ENCODE data around the gene FYN.

DNA sequence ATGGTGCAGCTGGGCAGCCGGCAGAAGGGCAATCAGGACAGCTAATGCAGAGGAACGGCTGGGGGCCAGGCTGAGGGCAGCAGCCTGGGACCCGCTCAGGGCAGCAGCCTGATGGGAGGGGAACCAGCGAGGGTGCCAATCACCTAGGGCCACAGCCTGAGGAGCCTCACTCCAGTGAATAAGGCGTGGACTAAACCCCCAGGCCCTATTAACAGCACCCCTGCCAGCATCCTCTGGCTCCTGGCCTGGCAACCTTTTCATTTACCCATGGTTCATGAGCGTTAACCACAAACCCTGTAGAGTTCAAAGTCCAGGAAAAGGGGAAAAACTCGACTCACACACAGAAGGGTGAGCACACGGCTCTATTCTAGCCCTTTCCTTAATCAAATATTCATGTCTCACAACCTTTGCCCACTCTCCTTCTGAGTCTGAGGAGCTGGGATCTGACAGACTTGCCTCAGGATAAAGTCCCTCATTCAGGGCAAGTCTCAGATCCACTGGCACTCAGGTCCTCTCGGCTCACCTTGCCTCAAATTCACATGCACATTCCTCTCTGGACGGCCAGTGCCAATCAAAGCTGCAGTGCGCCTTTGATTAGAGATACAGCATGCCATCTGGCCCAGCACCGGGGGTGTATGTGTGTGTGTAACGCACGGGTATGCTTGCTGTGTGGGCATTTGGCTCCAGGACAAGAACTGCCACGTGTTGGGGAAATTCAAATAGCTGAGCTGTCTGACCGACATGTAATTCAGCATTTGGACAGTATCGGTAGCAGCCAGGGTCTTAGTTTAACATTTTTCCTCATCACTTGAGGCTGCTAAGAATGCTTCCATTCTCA, 180.7 kb downstream of the FYN start:
- TF ChIP-seq POLR2A (IDR thresholded peaks at IDR 0.05) (no peak), CTCF (IDR thresholded peaks at IDR 0.05) (no peak)
